Breast epithelium (tissue), 3 donors: ENCODE measurements around the gene DAB1.

Experiments
- POLR2A ChIP-seq: fragments of 450-650 bp; IDR thresholded peaks from one replicate; pipeline ENCODE4 v1.6.1; 2016; ENCODE audit warnings: antibody characterized with exemption, mild to moderate bottlenecking, moderate library complexity
- TF ChIP-seq, protein P1 (sequence below), 3 donors: fragments of 450-650 bp; IDR thresholded peaks; one replicate each; pipeline ENCODE4 v1.5.1; 2016 to 2017; ENCODE audit warnings: antibody characterized with exemption in 3 of 3, mild to moderate bottlenecking in 3 of 3, moderate library complexity in 3 of 3

DNA sequence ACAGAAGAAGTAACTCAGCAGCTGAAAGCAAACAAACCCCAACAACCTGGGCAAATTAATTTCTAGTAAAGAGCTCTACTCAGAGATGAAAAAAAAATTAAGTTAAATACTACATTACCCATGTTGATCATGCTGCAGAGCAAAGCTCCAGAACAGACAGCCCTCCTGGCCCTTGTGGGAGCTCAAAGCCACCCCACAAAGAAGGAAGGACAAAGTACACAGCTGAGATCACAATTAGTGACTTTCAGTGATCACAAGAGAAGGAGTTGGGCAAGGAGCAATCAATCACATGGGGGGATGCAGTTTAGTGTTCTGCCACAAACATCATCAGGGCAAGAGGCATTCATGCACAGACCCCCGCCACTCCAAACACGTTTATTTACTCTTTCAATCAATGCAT lies 114.2 kb downstream of the DAB1 start:
- TF ChIP-seq, protein P1, sequence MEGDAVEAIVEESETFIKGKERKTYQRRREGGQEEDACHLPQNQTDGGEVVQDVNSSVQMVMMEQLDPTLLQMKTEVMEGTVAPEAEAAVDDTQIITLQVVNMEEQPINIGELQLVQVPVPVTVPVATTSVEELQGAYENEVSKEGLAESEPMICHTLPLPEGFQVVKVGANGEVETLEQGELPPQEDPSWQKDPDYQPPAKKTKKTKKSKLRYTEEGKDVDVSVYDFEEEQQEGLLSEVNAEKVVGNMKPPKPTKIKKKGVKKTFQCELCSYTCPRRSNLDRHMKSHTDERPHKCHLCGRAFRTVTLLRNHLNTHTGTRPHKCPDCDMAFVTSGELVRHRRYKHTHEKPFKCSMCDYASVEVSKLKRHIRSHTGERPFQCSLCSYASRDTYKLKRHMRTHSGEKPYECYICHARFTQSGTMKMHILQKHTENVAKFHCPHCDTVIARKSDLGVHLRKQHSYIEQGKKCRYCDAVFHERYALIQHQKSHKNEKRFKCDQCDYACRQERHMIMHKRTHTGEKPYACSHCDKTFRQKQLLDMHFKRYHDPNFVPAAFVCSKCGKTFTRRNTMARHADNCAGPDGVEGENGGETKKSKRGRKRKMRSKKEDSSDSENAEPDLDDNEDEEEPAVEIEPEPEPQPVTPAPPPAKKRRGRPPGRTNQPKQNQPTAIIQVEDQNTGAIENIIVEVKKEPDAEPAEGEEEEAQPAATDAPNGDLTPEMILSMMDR (IDR thresholded peaks at IDR 0.05), result no peak
- TF ChIP-seq POLR2A, result no peak
